Colonic mucosa (tissue), 4 donors: Measurements from ENCODE around the gene PRPF19. TPM values are rescaled to one million over a fixed set of nuclear protein-coding genes. Genes with fewer than 3 reads are reported as not detected.
"Not testable (repeated sequence)": the region's sequence is repeated elsewhere in the genome, so short reads cannot be mapped to it uniquely, and the experiment has no call there.

Experiments used
- DNase-seq: peaks from one replicate; pipeline ENCODE4 v3.0.0-alpha.2; 2020
- H3K27ac ChIP-seq: fragments of 200-600 bp; one replicate; pipeline ENCODE4 v1.8.0; 2021
- H3K27me3 ChIP-seq: fragments of 200-600 bp; one replicate; pipeline ENCODE4 v1.8.0; 2021
- H3K36me3 ChIP-seq: fragments of 200-600 bp; one replicate; pipeline ENCODE4 v1.8.0; 2021
- H3K4me1 ChIP-seq: fragments of 200-600 bp; one replicate; pipeline ENCODE4 v1.8.0; 2021; ENCODE audit warnings: mild to moderate bottlenecking
- H3K4me3 ChIP-seq: fragments of 200-600 bp; one replicate; pipeline ENCODE4 v1.8.0; 2021
- H3K9ac ChIP-seq, 2 donors: one replicate each; pipeline ENCODE4 v1.7.0; 2013; ENCODE audit warnings: control low read depth in 2 of 2, low read depth in 2 of 2, low read length in 2 of 2
- H3K9me3 ChIP-seq: fragments of 200-600 bp; one replicate; pipeline ENCODE4 v1.8.0; 2021
- intact Hi-C: fragments of 100-400 bp; cut with DNase I; formaldehyde crosslinking; loops from one replicate; pipeline ENCODE4 v1.14.1; 2022
- total RNA-seq, 2 donors: library from RNA; stranded (reverse); fragmentation: NEBNext Ultra II Directional in 1 of 2; extraction: Animal tissue kit (Norgen Biotek cat#: 25700) in 1 of 2; gene quantifications; one replicate each; pipeline ENCODE4 v1.2.1, GENCODE V29; 2021
- TF ChIP-seq, protein P1 (sequence below): fragments of 200-600 bp; IDR thresholded peaks from one replicate; pipeline ENCODE4 v1.8.0; 2022; ENCODE audit warnings: antibody characterized with exemption, mild to moderate bottlenecking
- donor health status: healthy.
- donor health status: DM: no; HTN: no; CAD: no.
- donor health status: DM: no; HTN: no; CAD: no.

PRPF19 gene
- total RNA-seq, 2 donors from 2014 or later = 59.3 to 172 TPM

- Histone ChIP-seq H3K9ac (no peak overlapping the region), H3K4me1 (peaks cover 4% of the 10 kb centered on the region), H3K4me3 (no peak overlapping the region), H3K27ac (no peak overlapping the region), H3K9me3 (no peaks in the 10 kb centered on the region), H3K27me3 (no peaks in the 10 kb centered on the region), H3K36me3 (no peaks in the 10 kb centered on the region)
- TF ChIP-seq, protein P1, sequence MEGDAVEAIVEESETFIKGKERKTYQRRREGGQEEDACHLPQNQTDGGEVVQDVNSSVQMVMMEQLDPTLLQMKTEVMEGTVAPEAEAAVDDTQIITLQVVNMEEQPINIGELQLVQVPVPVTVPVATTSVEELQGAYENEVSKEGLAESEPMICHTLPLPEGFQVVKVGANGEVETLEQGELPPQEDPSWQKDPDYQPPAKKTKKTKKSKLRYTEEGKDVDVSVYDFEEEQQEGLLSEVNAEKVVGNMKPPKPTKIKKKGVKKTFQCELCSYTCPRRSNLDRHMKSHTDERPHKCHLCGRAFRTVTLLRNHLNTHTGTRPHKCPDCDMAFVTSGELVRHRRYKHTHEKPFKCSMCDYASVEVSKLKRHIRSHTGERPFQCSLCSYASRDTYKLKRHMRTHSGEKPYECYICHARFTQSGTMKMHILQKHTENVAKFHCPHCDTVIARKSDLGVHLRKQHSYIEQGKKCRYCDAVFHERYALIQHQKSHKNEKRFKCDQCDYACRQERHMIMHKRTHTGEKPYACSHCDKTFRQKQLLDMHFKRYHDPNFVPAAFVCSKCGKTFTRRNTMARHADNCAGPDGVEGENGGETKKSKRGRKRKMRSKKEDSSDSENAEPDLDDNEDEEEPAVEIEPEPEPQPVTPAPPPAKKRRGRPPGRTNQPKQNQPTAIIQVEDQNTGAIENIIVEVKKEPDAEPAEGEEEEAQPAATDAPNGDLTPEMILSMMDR = no peak
- intact Hi-C loops = no loop called here
- DNase-seq = no peak
These were observed 4.5 kb upstream of the PRPF19 start for GRCh38 chr11:60910711-60911380.

GRCh38 chr11:60910281-60910687, 3.9 kb upstream of the PRPF19 start:
- Histone ChIP-seq H3K36me3 (no peaks in the 10 kb centered on the region), H3K4me1 (no peaks in the 10 kb centered on the region), H3K9ac (no peak overlapping the region), H3K27ac (no peak overlapping the region), H3K9me3 (no peaks in the 10 kb centered on the region), H3K4me3 (no peak overlapping the region), H3K27me3 (no peaks in the 10 kb centered on the region)
- DNase-seq = no peak
- TF ChIP-seq, protein P1 = no peak
- intact Hi-C loops = no loop called here

DNA sequence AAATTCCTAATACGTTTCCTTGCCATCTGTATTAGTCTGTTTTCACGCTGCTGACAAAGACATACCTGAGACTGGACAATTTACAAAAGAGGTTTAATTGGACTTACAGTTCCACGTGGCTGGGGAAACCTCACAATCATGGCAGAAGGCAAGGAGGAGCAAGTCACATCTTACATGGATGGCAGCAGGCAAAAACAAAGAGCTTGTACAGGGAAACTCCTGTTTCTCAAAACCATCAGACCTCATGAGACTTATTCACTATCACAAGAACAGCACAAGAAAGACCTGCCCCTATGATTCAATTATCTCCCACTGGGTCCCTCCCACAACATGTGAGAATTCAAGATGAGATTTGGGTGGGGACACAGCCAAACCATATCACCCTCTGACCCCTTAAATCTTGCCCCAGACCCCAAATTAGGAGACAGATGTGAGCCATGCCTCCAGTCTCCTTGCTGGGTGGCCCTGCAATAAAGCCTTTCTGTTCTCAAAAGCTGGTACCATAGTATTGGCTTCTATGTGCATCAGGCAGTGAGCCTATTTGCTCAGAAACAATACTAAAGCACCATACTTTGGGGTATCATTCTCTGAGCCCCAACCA, 3.4 kb upstream of the PRPF19 start:
- DNase-seq, H3K4me1 ChIP-seq, intact Hi-C loops, H3K9ac ChIP-seq, H3K27me3 ChIP-seq, H3K36me3 ChIP-seq, H3K27ac ChIP-seq, H3K4me3 ChIP-seq, H3K9me3 ChIP-seq: not testable (repeated sequence)

DNA sequence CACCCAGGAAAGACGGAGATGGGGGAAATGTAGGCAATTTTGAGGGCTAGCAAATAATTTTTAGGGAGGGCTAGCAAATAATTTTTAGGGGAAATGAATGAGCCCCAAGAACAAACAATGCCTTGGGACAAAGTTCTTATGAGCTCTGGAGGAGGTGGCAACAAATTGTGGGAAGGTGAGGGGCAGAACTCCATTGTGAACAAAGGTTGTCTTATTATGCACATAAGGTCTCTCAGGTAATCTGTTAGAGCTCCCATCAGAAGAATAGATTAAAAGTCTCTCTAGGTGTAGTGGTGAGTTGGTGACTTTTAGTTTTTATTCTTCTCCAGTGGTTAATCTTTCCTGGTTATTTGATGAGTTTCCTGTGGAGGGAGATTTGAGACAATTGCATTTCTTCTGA, 2.4 kb upstream of the PRPF19 start:
- no peaks in the 10 kb centered on the region for H3K9me3 ChIP-seq
- intact Hi-C loops = no loop called here

GRCh38 chr11:60905551-60906113, 753 bp downstream of the PRPF19 start:
- DNase-seq = peak; percentile 44
- peaks cover 7% of the 10 kb centered on the region for H3K36me3 ChIP-seq
- peak overlapping the region; percentile 85 for H3K27ac ChIP-seq
- peak overlapping the region; percentile 88 to 95 for H3K9ac ChIP-seq
- H3K4me1 ChIP-seq = no peaks in the 10 kb centered on the region
- TF ChIP-seq, protein P1 = no peak
- no peaks in the 10 kb centered on the region for H3K27me3 ChIP-seq
- intact Hi-C loops = no loop called here
- peak overlapping the region; percentile 71 for H3K4me3 ChIP-seq
- H3K9me3 ChIP-seq = no peaks in the 10 kb centered on the region

More for the DNA sequence above, 2.4 kb upstream of the PRPF19 start:
- TF ChIP-seq, protein P1 = no peak
- no peak for DNase-seq
- H3K4me3 ChIP-seq = no peak overlapping the region
- no peaks in the 10 kb centered on the region for H3K27me3 ChIP-seq
- H3K4me1 ChIP-seq = no peaks in the 10 kb centered on the region
- no peaks in the 10 kb centered on the region for H3K36me3 ChIP-seq
- no peak overlapping the region for H3K9ac ChIP-seq
- no peak overlapping the region for H3K27ac ChIP-seq

- no peaks in the 10 kb centered on the region for H3K9me3 ChIP-seq
- peak overlapping the region; percentile 88 to 95 for H3K9ac ChIP-seq
- H3K4me1 ChIP-seq = no peaks in the 10 kb centered on the region
- H3K27ac ChIP-seq = peak overlapping the region; percentile 85
- DNase-seq = no peak
- peaks cover 7% of the 10 kb centered on the region for H3K36me3 ChIP-seq
- H3K27me3 ChIP-seq = no peaks in the 10 kb centered on the region
- H3K4me3 ChIP-seq = peak overlapping the region; percentile 71
- TF ChIP-seq, protein P1 = no peak
- intact Hi-C loops = no loop called here
These were observed 1.3 kb downstream of the PRPF19 start for GRCh38 chr11:60905047-60905446.
